Measurements from ENCODE around the gene CCDC102A.
"Not testable (repeated sequence)": the region's sequence is repeated elsewhere in the genome, so short reads cannot be mapped to it uniquely, and the experiment has no call there.

The CCDC102A gene

DNA sequence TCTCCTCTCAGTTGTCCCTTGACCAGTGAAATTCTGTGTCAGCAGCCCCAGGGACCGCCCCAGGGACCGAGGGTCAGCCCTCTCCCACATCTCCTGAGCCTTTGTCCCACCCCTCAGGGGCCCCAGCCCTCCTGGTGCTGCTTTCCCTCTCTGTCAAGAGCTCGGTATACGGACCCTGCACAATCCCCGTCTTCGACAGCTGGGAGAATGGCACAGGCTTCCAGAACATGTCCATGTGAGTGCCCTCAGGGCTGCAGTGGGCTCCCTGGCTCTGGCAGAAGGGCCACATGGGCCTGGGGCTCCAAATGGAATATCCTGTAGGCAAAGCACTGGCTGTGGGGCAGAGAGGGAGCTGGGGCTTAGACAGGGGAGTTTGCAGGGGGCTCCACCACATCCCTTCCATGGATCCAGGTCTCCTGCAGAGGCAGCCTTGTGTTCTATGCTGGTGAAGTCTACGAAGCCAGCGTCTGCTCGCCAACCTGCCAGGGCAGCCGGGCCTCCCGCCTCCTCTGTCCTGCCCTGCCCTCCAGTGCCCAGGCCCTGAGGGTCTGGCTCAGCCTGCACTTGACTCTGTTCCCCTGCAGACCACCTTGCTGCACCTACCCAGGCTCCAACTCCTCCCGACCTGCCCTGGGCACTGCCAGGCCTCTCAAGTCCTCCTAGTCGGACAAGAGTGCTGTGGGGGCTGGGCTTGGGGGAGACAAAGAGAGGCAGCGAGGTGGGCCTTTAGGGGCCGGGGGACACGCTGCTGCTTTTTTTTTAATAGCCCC lies 34.1 kb upstream of the CCDC102A start:
- H3K4me3 ChIP-seq (ENCODE audit: low read length) = no peak overlapping the region
- no peak for TF ChIP-seq CTCF (conservative IDR thresholded peaks at IDR 0.05; ENCODE audit: low read depth, low read length)
- no peak for DNase-seq (ENCODE audit: low read depth)

DNA sequence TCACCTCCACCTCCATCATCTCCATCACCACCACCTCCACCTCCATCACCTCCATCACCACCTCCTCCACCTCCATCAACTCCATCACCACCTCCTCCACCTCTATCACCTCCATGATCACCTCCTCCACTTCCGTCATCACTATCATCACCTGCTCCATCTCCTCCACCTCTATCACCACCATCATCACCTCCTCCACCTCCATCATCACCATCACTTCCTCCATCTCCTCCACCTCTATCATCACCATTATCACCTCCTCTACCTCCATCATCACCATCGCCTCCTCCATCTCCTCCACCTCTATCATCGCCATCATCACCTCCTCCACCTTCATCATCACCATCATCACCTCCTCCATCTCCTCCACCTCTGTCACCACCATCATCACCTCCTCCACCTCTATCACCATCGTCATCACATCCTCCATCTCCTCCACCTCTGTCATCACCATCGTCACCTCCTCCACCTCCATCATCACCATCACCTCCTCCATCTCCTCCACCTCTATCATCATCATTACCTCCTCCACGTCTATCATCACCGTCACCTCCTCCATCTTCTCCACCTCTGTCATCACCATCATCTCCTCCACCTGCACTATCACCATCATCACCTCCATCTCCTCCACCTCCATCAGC lies 33.1 kb upstream of the CCDC102A start:
- no peak overlapping the region for H3K4me3 ChIP-seq (ENCODE audit: low read length)
- no peak for DNase-seq (ENCODE audit: low read depth)
- no peak for TF ChIP-seq CTCF (conservative IDR thresholded peaks at IDR 0.05; ENCODE audit: low read depth, low read length)

DNA sequence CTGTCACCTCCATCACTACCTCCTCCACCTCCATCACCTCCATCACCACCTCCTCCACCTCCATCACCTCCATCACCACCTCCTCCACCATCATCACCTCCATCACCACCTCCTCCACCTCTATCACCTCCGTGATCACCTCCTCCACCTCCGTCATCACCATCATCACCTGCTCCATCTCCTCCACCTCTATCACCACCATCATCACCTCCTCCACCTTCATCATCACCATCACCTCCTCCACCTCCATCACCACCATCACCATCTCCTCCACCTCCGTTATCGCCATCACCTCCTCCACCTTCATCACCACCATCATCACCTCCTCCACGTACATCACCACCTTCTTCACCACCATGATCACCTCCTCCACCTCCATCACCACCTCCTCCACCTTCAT lies 32.4 kb upstream of the CCDC102A start:
- H3K4me3 ChIP-seq (ENCODE audit: low read length) = not testable (repeated sequence)

GRCh38 chr16:57568173-57568678 lies 31.9 kb upstream of the CCDC102A start:
- no peak overlapping the region for H3K4me3 ChIP-seq (ENCODE audit: low read length)
- no peak for DNase-seq (ENCODE audit: low read depth)
- no peak for TF ChIP-seq CTCF (conservative IDR thresholded peaks at IDR 0.05; ENCODE audit: low read depth, low read length)

More for the DNA sequence above, 32.4 kb upstream of the CCDC102A start:
- DNase-seq (ENCODE audit: low read depth) = not testable (repeated sequence)

DNA sequence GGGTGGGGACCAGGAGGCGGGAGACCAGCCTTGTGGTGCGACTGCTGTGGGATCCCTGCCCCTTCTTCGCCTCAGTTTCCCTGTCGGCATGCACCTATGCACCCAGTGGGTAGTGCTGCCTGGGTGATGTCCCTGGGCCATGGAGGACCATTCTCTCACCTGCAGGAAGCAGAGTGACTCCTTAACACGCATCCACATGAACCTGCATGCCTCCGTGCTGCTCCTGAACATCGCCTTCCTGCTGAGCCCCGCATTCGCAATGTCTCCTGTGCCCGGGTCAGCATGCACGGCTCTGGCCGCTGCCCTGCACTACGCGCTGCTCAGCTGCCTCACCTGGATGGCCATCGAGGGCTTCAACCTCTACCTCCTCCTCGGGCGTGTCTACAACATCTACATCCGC lies 31.3 kb upstream of the CCDC102A start:
- no peak overlapping the region for H3K4me3 ChIP-seq (ENCODE audit: low read length)
- no peak for DNase-seq (ENCODE audit: low read depth)
- TF ChIP-seq CTCF (conservative IDR thresholded peaks at IDR 0.05; ENCODE audit: low read depth, low read length) = no peak

DNA sequence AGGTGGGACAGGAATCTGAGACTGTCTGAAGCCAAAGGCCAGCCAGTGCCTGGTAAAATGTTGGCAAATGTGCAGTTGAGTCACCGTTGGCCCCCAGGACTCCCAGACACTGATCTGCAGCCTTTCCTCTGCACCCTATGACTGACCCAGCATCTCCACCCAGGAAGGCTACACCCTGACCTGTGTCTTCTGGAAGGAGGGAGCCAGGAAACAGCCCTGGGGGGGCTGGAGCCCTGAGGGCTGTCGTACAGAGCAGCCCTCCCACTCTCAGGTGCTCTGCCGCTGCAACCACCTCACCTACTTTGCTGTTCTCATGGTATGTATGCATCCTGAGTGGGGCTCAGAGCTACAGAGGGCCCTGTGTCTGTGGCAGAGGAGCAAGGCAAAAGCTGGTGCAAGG lies 30.1 kb upstream of the CCDC102A start:
- no peak for DNase-seq (ENCODE audit: low read depth)
- no peak for TF ChIP-seq CTCF (conservative IDR thresholded peaks at IDR 0.05; ENCODE audit: low read depth, low read length)
- H3K4me3 ChIP-seq (ENCODE audit: low read length) = no peak overlapping the region

GRCh38 chr16:57565461-57565860 lies 29.1 kb upstream of the CCDC102A start:
- TF ChIP-seq CTCF (conservative IDR thresholded peaks at IDR 0.05; ENCODE audit: low read depth, low read length) = no peak
- no peak overlapping the region for H3K4me3 ChIP-seq (ENCODE audit: low read length)
- no peak for DNase-seq (ENCODE audit: low read depth)
